HepG2 (cell line): ENCODE results near the gene CAMKMT. TPM values are rescaled to one million over a fixed set of nuclear protein-coding genes. Genes with fewer than 3 reads are reported as not detected.

Experiments
- ATAC-seq: fragments of 200-7000 bp; cut with Tn5 transposase; 3 replicates; pipeline ENCODE4 v1.9.1; 2020; ENCODE audit warnings: mild to moderate bottlenecking, moderate library complexity
- BruUV-seq: library from RNA; stranded (reverse); fragments of 400-500 nt; replicated peaks from 2 replicates; lab custom pipeline; 2021; lab: Mats Ljungman, UMichigan
- CTCF ChIA-PET: fragments of 300-600 bp; formaldehyde crosslinking; extraction: SDS; loops from one replicate; lab custom pipeline; 2021; ENCODE audit warnings: low total read pairs, inconsistent platforms, low intra/inter-chr PET ratio; lab: Yijun Ruan, JAX
- POLR2A ChIA-PET: fragments of 350-600 bp; sonication (Branson Sonifier 250); formaldehyde crosslinking; loops from one replicate; lab custom pipeline; 2020; ENCODE audit warnings: antibody characterized with exemption, inconsistent platforms; lab: Yijun Ruan, JAX
- DNase-seq: peaks from one replicate; pipeline ENCODE4 v3.0.0-alpha.2; 2015; ENCODE audit warnings: low spot score
- FAIRE-seq: peaks from 3 replicates; lab custom pipeline; 2011; peaks lifted over from hg19 to GRCh38; lab: Jason Lieb, UNC
- H2AFZ ChIP-seq: one replicate; pipeline ENCODE4 v1.6.1; 2011; ENCODE audit warnings: low read length, inconsistent platforms
- H3K27ac ChIP-seq: fragments of 300-600 bp; 3 replicates; pipeline ENCODE4 v1.8.0; 2011; ENCODE audit warnings: mixed run types, mild to moderate bottlenecking, mixed read lengths, low read length, inconsistent platforms; ENCODE audit not compliant: insufficient read depth; ENCODE audit errors: extremely low read length
- H3K27me3 ChIP-seq, 2 experiments: fragments of 200-600 bp in 1 of 2; 2 replicates in 1 of 2; 3 replicates in 1 of 2; pipeline versions ENCODE4 v1.6.0 to v1.8.0; 2011; ENCODE audit warnings: low read length in 2 of 2, mild to moderate bottlenecking in 2 of 2, moderate library complexity in 2 of 2, inconsistent platforms in 1 of 2; ENCODE audit not compliant: insufficient read depth in 2 of 2, control insufficient read depth in 1 of 2
- H3K36me3 ChIP-seq, 2 experiments: fragments of 200-600 bp in 1 of 2; replicated peaks in 1 of 2; 2 replicates in 1 of 2; 3 replicates in 1 of 2; pipeline versions ENCODE4 v1.5.1 to v1.8.0; 2011; ENCODE audit warnings: low read length in 2 of 2, inconsistent platforms in 1 of 2; ENCODE audit not compliant: insufficient read depth in 2 of 2, control insufficient read depth in 1 of 2
- H3K4me1 ChIP-seq: 2 replicates; pipeline ENCODE4 v1.5.1; 2012; ENCODE audit warnings: low read length, inconsistent platforms; ENCODE audit not compliant: insufficient read depth
- H3K4me2 ChIP-seq: 2 replicates; pipeline ENCODE4 v1.6.0; 2011; ENCODE audit warnings: low read depth, low read length, inconsistent platforms
- H3K4me3 ChIP-seq, 3 experiments: fragments of 200-600 bp in 1 of 3; sonication (generic), shearing (Covaris generic) in 1 of 3; replicated peaks in 1 of 3; 2 replicates each; pipeline ENCODE4 v1.5.1; 2011 to 2016; ENCODE audit warnings: low read length in 3 of 3, inconsistent platforms in 2 of 3, low read depth in 2 of 3, mild to moderate bottlenecking in 2 of 3, control low read depth in 1 of 3, mixed read lengths in 1 of 3; ENCODE audit not compliant: insufficient read depth in 1 of 3
- H3K79me2 ChIP-seq: one replicate; pipeline ENCODE4 v1.6.1; 2011; ENCODE audit warnings: low read length, inconsistent platforms; ENCODE audit not compliant: insufficient read depth
- H3K9ac ChIP-seq: 2 replicates; pipeline ENCODE4 v1.6.0; 2011; ENCODE audit warnings: mild to moderate bottlenecking, low read depth, low read length, inconsistent platforms; ENCODE audit not compliant: insufficient read depth
- H3K9me3 ChIP-seq: 2 replicates; pipeline ENCODE4 v1.5.1; 2012; ENCODE audit warnings: mild to moderate bottlenecking, low read length
- H4K20me1 ChIP-seq: 2 replicates; pipeline ENCODE4 v1.6.0; 2011; ENCODE audit warnings: inconsistent platforms, mild to moderate bottlenecking, low read length, moderate library complexity; ENCODE audit not compliant: insufficient read depth
- IRF1 ChIP-seq: sonication (generic); formaldehyde crosslinking; IDR thresholded peaks from 2 replicates; pipeline ENCODE4 v1.4.0; 2020; ENCODE audit warnings: low read depth, mild to moderate bottlenecking, missing genetic modification reagents
- ISL2 ChIP-seq: sonication (generic); formaldehyde crosslinking; IDR thresholded peaks from 2 replicates; pipeline ENCODE4 v1.5.0; 2020; ENCODE audit warnings: missing genetic modification reagents
- MAFK ChIP-seq, 2 experiments: IDR thresholded peaks in 1 of 2; conservative IDR thresholded peaks in 1 of 2; 2 replicates each; pipeline ENCODE4 v1.6.1; 2011; ENCODE audit warnings: improper control_type of control experiment in 2 of 2, low read length in 2 of 2
- NBN ChIP-seq: fragments of 450-650 bp; conservative IDR thresholded peaks from 2 replicates; pipeline ENCODE4 v1.6.1; 2017
- PTBP1 ChIP-seq: fragments of 200-400 bp; formaldehyde crosslinking; IDR thresholded peaks from 2 replicates; pipeline ENCODE4 v1.6.1; 2018; ENCODE audit warnings: low read length, low read depth; ENCODE audit not compliant: poor library complexity, severe bottlenecking
- RFX5 ChIP-seq: IDR thresholded peaks from 2 replicates; pipeline ENCODE4 v1.6.1; 2011; ENCODE audit warnings: low read depth, low read length, improper control_type of control experiment
- ZNF432 ChIP-seq: sonication (generic); formaldehyde crosslinking; IDR thresholded peaks from 2 replicates; pipeline ENCODE4 v1.5.0; 2020; ENCODE audit warnings: missing genetic modification reagents, mild to moderate bottlenecking, borderline replicate concordance
- ZNF75D ChIP-seq: sonication (generic); formaldehyde crosslinking; IDR thresholded peaks from 2 replicates; pipeline ENCODE4 v1.8.1; 2023; ENCODE audit warnings: missing genetic modification reagents, mild to moderate bottlenecking, borderline replicate concordance
- WGBS: methylation state at CpG from one replicate; pipeline ENCODE4 v1.1.6; 2017; ENCODE audit warnings: low lambda C conversion rate; 5-methylcytosine and 5-hydroxymethylcytosine counted together
- in situ Hi-C: cut with HindIII; loops from 2 replicates; pipeline ENCODE4 v1.10.0; 2017; ENCODE audit warnings: low pct_unique_long_range_greater_than_20kb; ENCODE audit not compliant: extremely low pct_ligation_motif_present
- intact Hi-C: fragments of 100-400 bp; cut with micrococcal nuclease; formaldehyde crosslinking; loops from one replicate; pipeline ENCODE4 v1.10.0; 2022; ENCODE audit not compliant: unreplicated experiment
- polyA plus RNA-seq, 8 experiments: library from polyadenylated mRNA; depleted of rRNA in 3 of 8; stranded (reverse) in 7 of 8; unstranded in 1 of 8; fragments of >200 nt; fragmentation: Illumina TruSeq in 4 of 8; extraction: Trizol in 4 of 8; gene quantifications; 2 replicates each; pipeline versions ENCODE4 v1.2.1 to v1.2.3, GENCODE V29; 2011 to 2016; ENCODE audit warnings: low read depth in 4 of 8, missing spikeins in 1 of 8, mixed read lengths in 1 of 8; ENCODE audit not compliant: insufficient read depth in 1 of 8
- total RNA-seq, 5 experiments: library from RNA; depleted of rRNA; stranded (reverse); fragments of >200 nt; fragmentation: Illumina TruSeq; extraction: Trizol; gene quantifications; 2 replicates each; pipeline ENCODE4 v1.2.3, GENCODE V29; 2016; ENCODE audit warnings: low read depth in 1 of 5
- TF ChIP-seq, protein P1 (sequence below): sonication (generic); formaldehyde crosslinking; IDR thresholded peaks from 2 replicates; pipeline ENCODE4 v1.4.0; 2020; ENCODE audit warnings: missing genetic modification reagents, borderline replicate concordance

Gene CAMKMT
- total and polyA plus RNA-seq, 2 of the 13 experiments (the other 11 are each of a cell fraction or from before 2014, with no cell fraction given), result 6.9 to 20.8 TPM

- Histone ChIP-seq H2AFZ (no peak overlapping the region), H3K27ac (no peak overlapping the region), H4K20me1 (no peaks in the 10 kb centered on the region), H3K9me3 (no peaks in the 10 kb centered on the region), H3K36me3 (no peaks in the 10 kb centered on the region), H3K79me2 (no peaks in the 10 kb centered on the region), H3K9ac (no peak overlapping the region), H3K27me3 (no peaks in the 10 kb centered on the region), H3K4me2 (no peak overlapping the region), H3K4me3 (no peak overlapping the region), H3K4me1 (peaks cover 29% of the 10 kb centered on the region)
- no TSS peak for BruUV-seq
- TF ChIP-seq IRF1 (CRISPR knock-in tag) (no peak), NBN (no peak), RFX5 (no peak), PTBP1 (no peak), ZNF432 (no peak), MAFK (conservative IDR thresholded peaks at IDR 0.05 in 1 of 2, IDR thresholded peaks at IDR 0.05 in 1 of 2; ENCODE audit: low read length in 2 of 2) (no peak), ISL2 (CRISPR knock-in tag) (no peak), ZNF75D (CRISPR knock-in tag) (no peak)
- TF ChIP-seq, protein P1, sequence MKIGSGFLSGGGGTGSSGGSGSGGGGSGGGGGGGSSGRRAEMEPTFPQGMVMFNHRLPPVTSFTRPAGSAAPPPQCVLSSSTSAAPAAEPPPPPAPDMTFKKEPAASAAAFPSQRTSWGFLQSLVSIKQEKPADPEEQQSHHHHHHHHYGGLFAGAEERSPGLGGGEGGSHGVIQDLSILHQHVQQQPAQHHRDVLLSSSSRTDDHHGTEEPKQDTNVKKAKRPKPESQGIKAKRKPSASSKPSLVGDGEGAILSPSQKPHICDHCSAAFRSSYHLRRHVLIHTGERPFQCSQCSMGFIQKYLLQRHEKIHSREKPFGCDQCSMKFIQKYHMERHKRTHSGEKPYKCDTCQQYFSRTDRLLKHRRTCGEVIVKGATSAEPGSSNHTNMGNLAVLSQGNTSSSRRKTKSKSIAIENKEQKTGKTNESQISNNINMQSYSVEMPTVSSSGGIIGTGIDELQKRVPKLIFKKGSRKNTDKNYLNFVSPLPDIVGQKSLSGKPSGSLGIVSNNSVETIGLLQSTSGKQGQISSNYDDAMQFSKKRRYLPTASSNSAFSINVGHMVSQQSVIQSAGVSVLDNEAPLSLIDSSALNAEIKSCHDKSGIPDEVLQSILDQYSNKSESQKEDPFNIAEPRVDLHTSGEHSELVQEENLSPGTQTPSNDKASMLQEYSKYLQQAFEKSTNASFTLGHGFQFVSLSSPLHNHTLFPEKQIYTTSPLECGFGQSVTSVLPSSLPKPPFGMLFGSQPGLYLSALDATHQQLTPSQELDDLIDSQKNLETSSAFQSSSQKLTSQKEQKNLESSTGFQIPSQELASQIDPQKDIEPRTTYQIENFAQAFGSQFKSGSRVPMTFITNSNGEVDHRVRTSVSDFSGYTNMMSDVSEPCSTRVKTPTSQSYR, result no peak
- in situ Hi-C loops, result no loop called here
- ChIA-PET POLR2A (no interaction called here), CTCF (no interaction called here)
- ATAC-seq (no peak), DNase-seq (no peak), FAIRE-seq (no peak)
- 95% methylated on average over 3 of the region's 3 CpGs for WGBS
- intact Hi-C loops, result loop anchor here (10.0 kb wide), 1 partner anchor 191 kb away; no protein-coding TSS in a partner anchor
These were observed 381.7 kb downstream of the CAMKMT start for GRCh38 chr2:44743473-44743872.
